ENCODE measurements around the gene FARS2.
"Not testable (repeated sequence)": the region's sequence is repeated elsewhere in the genome, so short reads cannot be mapped to it uniquely, and the experiment has no call there.

Gene FARS2

GRCh38 chr6:5673019-5673790, 411.9 kb downstream of the FARS2 start:
- no peak for DNase-seq

- no peak for DNase-seq
Observed at GRCh38 chr6:5674141-5674540, 412.8 kb downstream of the FARS2 start.

- DNase-seq: no peak
Observed at GRCh38 chr6:5674721-5675120, 413.4 kb downstream of the FARS2 start.

- DNase-seq: no peak
Observed at GRCh38 chr6:5676701-5677100, 415.4 kb downstream of the FARS2 start.

GRCh38 chr6:5677219-5678000, 416.1 kb downstream of the FARS2 start:
- DNase-seq: no peak

GRCh38 chr6:5679270-5679669, 418.0 kb downstream of the FARS2 start:
- no peak for DNase-seq

- DNase-seq: no peak
Observed at GRCh38 chr6:5679691-5680090, 418.4 kb downstream of the FARS2 start.

- DNase-seq: no peak
Observed at GRCh38 chr6:5680095-5680494, 418.8 kb downstream of the FARS2 start.

GRCh38 chr6:5681480-5681879, 420.2 kb downstream of the FARS2 start:
- DNase-seq: no peak

- DNase-seq: no peak
Observed at GRCh38 chr6:5682530-5682929, 421.2 kb downstream of the FARS2 start.

- DNase-seq: not testable (repeated sequence)
Observed at GRCh38 chr6:5683747-5684146, 422.4 kb downstream of the FARS2 start.

GRCh38 chr6:5684320-5685053, 423.2 kb downstream of the FARS2 start:
- no peak for DNase-seq

GRCh38 chr6:5693225-5694145, 432.2 kb downstream of the FARS2 start:
- DNase-seq: no peak

GRCh38 chr6:5695260-5696245, 434.2 kb downstream of the FARS2 start:
- no peak for DNase-seq

GRCh38 chr6:5697508-5697907, 436.2 kb downstream of the FARS2 start:
- DNase-seq: no peak

- DNase-seq: no peak
Observed at GRCh38 chr6:5698318-5698717, 437.0 kb downstream of the FARS2 start.

GRCh38 chr6:5699064-5699463, 437.8 kb downstream of the FARS2 start:
- DNase-seq: not testable (repeated sequence)

- DNase-seq: no peak
Observed at GRCh38 chr6:5701174-5701573, 439.9 kb downstream of the FARS2 start.

- no peak for DNase-seq
Observed at GRCh38 chr6:5704708-5705107, 443.4 kb downstream of the FARS2 start.

GRCh38 chr6:5705252-5705651, 443.9 kb downstream of the FARS2 start:
- DNase-seq: no peak

Measured in NCI-H446 (cell line).